Hepatocyte (in vitro differentiated cells): ENCODE data around the gene AKAP6.

Experiments used
- EZH2 ChIP-seq: fragments of 200-600 bp; sonication (generic); IDR thresholded peaks from 2 replicates; pipeline ENCODE4 v1.6.1; 2016; ENCODE audit warnings: antibody characterized with exemption, mild to moderate bottlenecking, borderline replicate concordance
- TF ChIP-seq, protein P1 (sequence below): fragments of 200-600 bp; sonication (generic); IDR thresholded peaks from 2 replicates; pipeline ENCODE4 v1.5.1; 2016; ENCODE audit warnings: antibody characterized with exemption, mild to moderate bottlenecking; ENCODE audit not compliant: poor library complexity

GRCh38 chr14:32430326-32430725 is 101.2 kb downstream of the AKAP6 start:
- TF ChIP-seq, protein P1, sequence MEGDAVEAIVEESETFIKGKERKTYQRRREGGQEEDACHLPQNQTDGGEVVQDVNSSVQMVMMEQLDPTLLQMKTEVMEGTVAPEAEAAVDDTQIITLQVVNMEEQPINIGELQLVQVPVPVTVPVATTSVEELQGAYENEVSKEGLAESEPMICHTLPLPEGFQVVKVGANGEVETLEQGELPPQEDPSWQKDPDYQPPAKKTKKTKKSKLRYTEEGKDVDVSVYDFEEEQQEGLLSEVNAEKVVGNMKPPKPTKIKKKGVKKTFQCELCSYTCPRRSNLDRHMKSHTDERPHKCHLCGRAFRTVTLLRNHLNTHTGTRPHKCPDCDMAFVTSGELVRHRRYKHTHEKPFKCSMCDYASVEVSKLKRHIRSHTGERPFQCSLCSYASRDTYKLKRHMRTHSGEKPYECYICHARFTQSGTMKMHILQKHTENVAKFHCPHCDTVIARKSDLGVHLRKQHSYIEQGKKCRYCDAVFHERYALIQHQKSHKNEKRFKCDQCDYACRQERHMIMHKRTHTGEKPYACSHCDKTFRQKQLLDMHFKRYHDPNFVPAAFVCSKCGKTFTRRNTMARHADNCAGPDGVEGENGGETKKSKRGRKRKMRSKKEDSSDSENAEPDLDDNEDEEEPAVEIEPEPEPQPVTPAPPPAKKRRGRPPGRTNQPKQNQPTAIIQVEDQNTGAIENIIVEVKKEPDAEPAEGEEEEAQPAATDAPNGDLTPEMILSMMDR: no peak
- no peak for TF ChIP-seq EZH2
